ENCODE data around the gene ZNF768. TPM values are rescaled to one million over a fixed set of nuclear protein-coding genes. Genes with fewer than 3 reads are reported as not detected.

The ZNF768 gene
- total and polyA plus RNA-seq, 2 of the 13 experiments (the other 11 are each of a cell fraction or from before 2014, with no cell fraction given), result 26.7 to 34.4 TPM

GRCh38 chr16:30567991-30568638 is 41.7 kb upstream of the ZNF768 start (continued):
- no peak for TF ChIP-seq ZBTB4 (CRISPR knock-in tag; IDR thresholded peaks at IDR 0.05; ENCODE audit: borderline replicate concordance)
- TF ChIP-seq ZNF816 (CRISPR knock-in tag; IDR thresholded peaks at IDR 0.05; ENCODE audit: borderline replicate concordance), result no peak
- no peak for TF ChIP-seq RNF2 (conservative IDR thresholded peaks at IDR 0.05; ENCODE audit: low read depth)
- no peak for TF ChIP-seq TAF1 (CRISPR knock-in tag; IDR thresholded peaks at IDR 0.05)
- no peak for TF ChIP-seq MBD4 (IDR thresholded peaks at IDR 0.05; ENCODE audit: borderline replicate concordance, low read length)
- TF ChIP-seq DNMT1 (CRISPR knock-in tag; IDR thresholded peaks at IDR 0.05), result no peak
- TF ChIP-seq ZNF768 (CRISPR knock-in tag; IDR thresholded peaks at IDR 0.05), result no peak
- no peak for TF ChIP-seq PRPF4 (IDR thresholded peaks at IDR 0.05; ENCODE audit: low read depth, low read length, poor library complexity, severe bottlenecking)
- TF ChIP-seq XRCC5 (optimal IDR thresholded peaks at IDR 0.05; ENCODE audit: low read length), result no peak
- no peak for TF ChIP-seq ZFAT (CRISPR knock-in tag; conservative IDR thresholded peaks at IDR 0.05)
- TF ChIP-seq ZNF138 (CRISPR knock-in tag; IDR thresholded peaks at IDR 0.05; ENCODE audit: low read depth), result no peak
- no peak for TF ChIP-seq ARNTL (CRISPR knock-in tag; IDR thresholded peaks at IDR 0.05)
- TF ChIP-seq ZBTB25 (CRISPR knock-in tag; IDR thresholded peaks at IDR 0.05), result no peak
- TF ChIP-seq MED13 (CRISPR knock-in tag; IDR thresholded peaks at IDR 0.05), result no peak
- no peak for TF ChIP-seq ZBTB43 (CRISPR knock-in tag; conservative IDR thresholded peaks at IDR 0.05)
- TF ChIP-seq REXO4 (CRISPR knock-in tag; IDR thresholded peaks at IDR 0.05; ENCODE audit: borderline replicate concordance), result no peak
- TF ChIP-seq ZNF326 (CRISPR knock-in tag; IDR thresholded peaks at IDR 0.05; ENCODE audit: borderline replicate concordance), result no peak
- TF ChIP-seq ZUFSP (CRISPR knock-in tag; IDR thresholded peaks at IDR 0.05; ENCODE audit: borderline replicate concordance), result no peak
- no peak for TF ChIP-seq SRY (CRISPR knock-in tag; IDR thresholded peaks at IDR 0.05)
- TF ChIP-seq ZNF558 (CRISPR knock-in tag; IDR thresholded peaks at IDR 0.05; ENCODE audit: borderline replicate concordance), result no peak
- TF ChIP-seq TFDP1 (CRISPR knock-in tag; IDR thresholded peaks at IDR 0.05; ENCODE audit: borderline replicate concordance), result peak; percentile 2; the same call in 1 of the 2 replicates
- no peak for TF ChIP-seq RFXAP (CRISPR knock-in tag; IDR thresholded peaks at IDR 0.05; ENCODE audit: borderline replicate concordance)

Measured in HepG2 (cell line).